Small intestine (tissue), 7 donors: Measurements from ENCODE around the gene HERPUD1. TPM values are rescaled to one million over a fixed set of nuclear protein-coding genes. Genes with fewer than 3 reads are reported as not detected.
A peak's percentile ranks its signal among the peaks of the same experiment; 100 is the strongest.
"Not testable (repeated sequence)": the region's sequence is repeated elsewhere in the genome, so short reads cannot be mapped to it uniquely, and the experiment has no call there.

Experiments used
- DNase-seq, 2 donors: peaks; one replicate each; pipeline versions ENCODE4 v3.0.0 to v3.0.0-alpha.2; 2013
- FAIRE-seq: peaks from 2 replicates; lab custom pipeline; 2012; peaks lifted over from hg19 to GRCh38; lab: Jason Lieb, UNC
- H3K27ac ChIP-seq, 3 donors: one replicate each; pipeline ENCODE4 v1.5.1; 2013; ENCODE audit warnings: low read length in 2 of 3, mild to moderate bottlenecking in 2 of 3, control low read depth in 1 of 3, inconsistent platforms in 1 of 3, low read depth in 1 of 3, moderate library complexity in 1 of 3
- H3K27me3 ChIP-seq, 3 donors: one replicate each; pipeline ENCODE4 v1.6.1; 2013; ENCODE audit warnings: low read length in 3 of 3, inconsistent platforms in 1 of 3; ENCODE audit not compliant: control insufficient read depth in 3 of 3, insufficient read depth in 3 of 3
- H3K36me3 ChIP-seq, 3 donors: one replicate each; pipeline ENCODE4 v1.6.1; 2013; ENCODE audit warnings: low read length in 3 of 3, inconsistent platforms in 1 of 3, low read depth in 1 of 3, mild to moderate bottlenecking in 1 of 3, moderate library complexity in 1 of 3; ENCODE audit not compliant: control insufficient read depth in 3 of 3, insufficient read depth in 2 of 3
- H3K4me1 ChIP-seq, 3 donors: one replicate each; pipeline ENCODE4 v1.6.1; 2013; ENCODE audit warnings: low read length in 2 of 3, inconsistent platforms in 1 of 3, low read depth in 1 of 3, mild to moderate bottlenecking in 1 of 3, moderate library complexity in 1 of 3; ENCODE audit not compliant: control insufficient read depth in 3 of 3, insufficient read depth in 2 of 3
- H3K4me3 ChIP-seq, 3 donors: one replicate each; pipeline ENCODE4 v1.5.1; 2013; ENCODE audit warnings: low read length in 3 of 3, control low read depth in 1 of 3, inconsistent platforms in 1 of 3, low read depth in 1 of 3, mild to moderate bottlenecking in 1 of 3, moderate library complexity in 1 of 3
- H3K9me3 ChIP-seq, 2 donors: one replicate each; pipeline ENCODE4 v1.6.1; 2013; ENCODE audit warnings: low read depth in 1 of 2, low read length in 1 of 2; ENCODE audit not compliant: control insufficient read depth in 2 of 2, insufficient read depth in 1 of 2
- WGBS, 3 donors: extraction: QIAGEN DNeasy Blood & Tissue Kit; methylation state at CpG; one replicate each; pipeline ENCODE4 v1.1.7; 2013; 5-methylcytosine and 5-hydroxymethylcytosine counted together
- polyA plus RNA-seq, 4 donors: library from polyadenylated mRNA; stranded (reverse) in 3 of 4; unstranded in 1 of 4; fragments of 200-250 nt in 3 of 4; fragments of 120-200 nt in 1 of 4; gene quantifications; one replicate each; pipeline versions ENCODE4 v1.2.1 to v1.2.3, GENCODE V29; 2013
- donor health status: healthy with polysubstance abuse.
- donor health status: control.
- donor health status: control.
- donor health status: Bipolar disorder and iron deficiency.
- donor health status: healthy.

The HERPUD1 gene
- polyA plus RNA-seq, 4 donors, result 25.9 to 129 (median 97.1) TPM

DNA sequence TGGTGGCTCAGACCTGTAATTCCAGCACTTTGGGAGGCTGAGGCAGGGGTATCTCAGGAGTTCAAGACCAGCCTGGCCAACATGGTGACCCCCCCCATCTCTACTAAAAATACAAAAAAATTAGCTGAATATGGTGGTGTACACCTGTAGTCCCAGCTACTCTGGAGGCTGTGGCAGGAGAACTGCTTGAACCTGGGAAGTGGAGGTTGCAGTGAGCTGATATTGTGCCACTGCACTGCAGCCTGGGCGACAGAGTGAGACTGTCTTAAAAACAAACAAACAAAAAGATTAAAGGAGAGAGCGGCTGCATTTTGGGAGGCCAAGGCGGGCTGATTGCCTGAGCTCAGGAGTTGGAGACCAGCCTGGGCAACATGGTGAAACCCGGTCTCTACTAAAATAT, 55.0 kb downstream of the HERPUD1 start:
- not testable (repeated sequence) for H3K27ac ChIP-seq, DNase-seq, FAIRE-seq, H3K36me3 ChIP-seq, H3K4me3 ChIP-seq, H3K9me3 ChIP-seq, H3K27me3 ChIP-seq
- WGBS, 3 donors, result 84 to 92% (median 91%) methylated on average over 4 of the region's 4 CpGs
- peaks cover 6 to 32% (median 8%) of the 10 kb centered on the region in 3 donors for H3K4me1 ChIP-seq

DNA sequence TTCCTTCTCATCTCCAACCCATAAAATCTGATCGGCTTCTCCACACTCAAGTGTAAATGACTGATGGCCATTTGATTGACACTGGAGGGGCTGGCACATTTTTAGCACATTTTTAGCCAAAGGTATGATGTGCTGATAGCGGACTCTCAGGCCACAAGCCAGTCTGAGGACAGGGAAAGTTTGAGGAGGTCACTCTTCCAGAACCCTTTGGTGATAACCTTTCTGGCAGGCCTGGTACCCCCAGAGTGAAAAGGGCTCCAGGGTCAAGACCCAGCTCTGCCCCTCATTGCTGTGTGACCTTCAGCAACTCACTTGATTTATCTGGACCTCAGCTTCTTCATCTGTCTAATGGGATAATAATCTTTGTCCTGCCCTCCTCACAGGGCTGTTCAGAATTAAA, 55.8 kb downstream of the HERPUD1 start:
- Histone ChIP-seq H3K9me3 (no peaks in the 10 kb centered on the region), H3K27ac (peak overlapping the region in 1 of 3 donors; percentile 3), H3K27me3 (no peaks in the 10 kb centered on the region), H3K4me1 (peaks cover 6 to 33% (median 6%) of the 10 kb centered on the region in 3 donors), H3K4me3 (no peak overlapping the region), H3K36me3 (no peaks in the 10 kb centered on the region)
- FAIRE-seq, result no peak
- WGBS, 3 donors, result 93 to 95% (median 94%) methylated on average over 2 of the region's 2 CpGs
- no peak for DNase-seq

DNA sequence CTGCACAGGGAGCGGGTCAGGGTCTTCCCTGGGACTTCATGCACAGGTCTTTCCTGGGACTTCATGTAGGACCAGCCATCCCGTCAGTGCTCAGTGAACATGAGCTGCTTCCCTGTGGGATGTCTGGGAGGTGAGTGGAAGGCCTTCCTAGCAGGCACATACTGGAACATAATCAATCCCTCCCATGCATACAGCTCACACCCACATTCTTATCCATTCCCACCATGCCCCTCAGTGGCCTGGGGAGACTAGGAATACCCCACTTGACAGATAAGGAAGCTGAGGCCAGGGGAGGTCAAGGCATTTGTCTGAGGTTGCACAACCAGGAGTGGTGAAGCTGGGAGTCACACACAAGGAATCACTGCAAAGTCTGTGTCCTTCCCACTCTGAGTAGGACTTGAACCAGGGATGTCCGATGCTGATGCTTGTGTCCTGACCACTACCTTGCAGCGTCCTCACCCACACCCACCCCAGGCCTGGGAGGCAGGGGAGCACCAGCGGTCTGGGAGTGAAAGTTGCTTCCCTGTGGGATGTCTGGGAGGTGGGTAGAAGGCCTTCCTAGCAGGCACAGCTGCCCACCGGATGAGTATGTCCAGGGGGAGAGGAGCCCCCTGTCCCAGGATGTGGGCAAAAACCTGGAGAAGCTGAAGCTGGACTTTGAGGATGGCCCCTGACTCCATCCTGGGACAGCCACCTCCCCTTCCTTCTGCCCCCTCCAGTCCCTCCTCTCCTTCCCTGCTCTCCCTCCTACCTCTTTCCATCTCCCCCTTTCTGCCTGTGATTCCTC, 56.4 kb downstream of the HERPUD1 start:
- DNase-seq, result peak in 1 of 2 donors; percentile 16
- peak overlapping the region in 1 of 3 donors; percentile 94 for H3K27ac ChIP-seq
- peak overlapping the region in 2 of 3 donors; percentile 89 to 90 for H3K4me3 ChIP-seq

DNA sequence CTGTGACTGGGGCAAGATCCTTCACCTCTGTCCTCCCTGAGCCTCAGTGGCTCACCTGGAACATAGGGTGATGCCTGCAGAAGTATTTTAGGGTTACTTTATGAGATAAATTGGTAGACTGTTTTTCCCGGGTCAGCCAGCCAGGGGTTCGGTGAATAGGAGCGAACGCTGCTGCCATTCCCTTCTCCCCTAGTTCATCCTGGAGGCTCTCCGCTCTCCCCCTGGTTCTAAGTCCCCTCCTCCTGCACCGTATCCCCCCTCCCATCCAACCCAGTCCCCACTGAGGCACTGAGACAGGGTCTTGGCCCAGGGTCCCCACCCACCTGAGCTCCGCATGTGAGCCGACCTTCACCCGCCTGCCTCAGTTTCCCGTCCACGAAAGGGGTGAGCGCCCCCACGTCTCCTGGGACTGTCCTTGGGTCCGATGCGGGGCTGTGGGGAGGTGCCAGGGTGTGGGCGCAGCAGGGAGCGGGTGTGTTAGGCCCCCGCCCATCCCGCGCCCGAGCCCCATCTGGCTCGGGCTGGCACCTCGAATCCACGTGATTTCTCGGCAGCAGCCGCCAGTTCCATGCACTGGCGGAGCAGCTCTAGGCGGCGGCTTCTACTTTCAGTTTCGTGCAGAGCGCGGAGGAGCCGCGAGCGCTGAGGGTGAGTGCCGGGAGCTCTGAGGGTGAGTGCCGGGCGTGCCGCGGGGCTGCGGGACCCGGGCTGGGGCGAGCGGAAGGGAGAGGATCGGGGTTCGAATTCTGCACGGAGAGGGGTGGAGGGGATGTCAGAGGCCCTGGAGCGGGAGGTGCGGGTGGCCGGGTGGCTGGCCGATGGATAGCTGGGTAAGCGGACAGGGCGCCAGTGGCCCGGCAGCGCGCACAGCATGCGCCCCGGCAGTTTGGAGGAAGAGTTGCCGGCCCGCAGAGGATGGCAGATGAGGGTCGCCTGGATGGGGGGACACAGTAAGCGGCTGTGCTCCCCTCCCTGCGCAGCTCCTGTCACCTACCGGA, 57.3 kb downstream of the HERPUD1 start, which contains the start of gene NLRC5:
Gene NLRC5, plus strand, starts transcription at position 610 of the 998 bp plus-strand sequence. CDS start 31,156 bp downstream, outside the sequence.
- Histone ChIP-seq H3K27me3 (peaks cover 0 to 3% (median 0%) of the 10 kb centered on the region in 3 donors), H3K4me3 (peak within 1 kb of the TSS; percentile 61 to 90 (median 89)), H3K36me3 (no peaks in the 10 kb centered on the region), H3K27ac (peak within 1 kb of the TSS; percentile 42 to 94 (median 60)), H3K4me1 (peaks cover 2 to 18% (median 3%) of the 10 kb centered on the region in 3 donors), H3K9me3 (no peaks in the 10 kb centered on the region)
- 2 to 3% (median 3%) methylated on average over 51 to 64 of the region's 64 CpGs for WGBS, 3 donors
- FAIRE-seq (no peak), DNase-seq (peak; percentile 93 to 94)

More for the DNA sequence above, 56.4 kb downstream of the HERPUD1 start:
- Histone ChIP-seq H3K9me3 (no peaks in the 10 kb centered on the region), H3K36me3 (no peaks in the 10 kb centered on the region), H3K4me1 (peaks cover 2 to 27% (median 3%) of the 10 kb centered on the region in 3 donors), H3K27me3 (no peaks in the 10 kb centered on the region)
- 69 to 91% (median 83%) methylated on average over 6 of the region's 6 CpGs for WGBS, 3 donors
- no peak for FAIRE-seq

GRCh38 chr16:56989988-56990387, 58.0 kb downstream of the HERPUD1 start:
- Histone ChIP-seq H3K27me3 (peaks cover 0 to 4% (median 0%) of the 10 kb centered on the region in 3 donors), H3K4me1 (peaks cover 2 to 18% (median 3%) of the 10 kb centered on the region in 3 donors), H3K9me3 (no peaks in the 10 kb centered on the region), H3K4me3 (peak overlapping the region; percentile 61 to 90 (median 89)), H3K36me3 (no peaks in the 10 kb centered on the region), H3K27ac (peak overlapping the region in 2 of 3 donors; percentile 60 to 94)
- no peak for DNase-seq
- FAIRE-seq, result no peak
- WGBS, 3 donors, result 2 to 23% (median 4%) methylated on average over 7 of the region's 7 CpGs

GRCh38 chr16:56990407-56991286, 58.7 kb downstream of the HERPUD1 start:
- peak overlapping the region in 2 of 3 donors; percentile 56 to 94 for H3K27ac ChIP-seq
- DNase-seq (no peak), FAIRE-seq (no peak)
- peak overlapping the region in 2 of 3 donors; percentile 20 to 90 for H3K4me3 ChIP-seq
- peaks cover 0 to 4% (median 0%) of the 10 kb centered on the region in 3 donors for H3K27me3 ChIP-seq
- no peaks in the 10 kb centered on the region for H3K36me3 ChIP-seq
- WGBS, 3 donors, result 45 to 59% (median 59%) methylated on average over 16 of the region's 16 CpGs
- H3K4me1 ChIP-seq, result peaks cover 0 to 14% (median 3%) of the 10 kb centered on the region in 3 donors
- no peaks in the 10 kb centered on the region for H3K9me3 ChIP-seq

DNA sequence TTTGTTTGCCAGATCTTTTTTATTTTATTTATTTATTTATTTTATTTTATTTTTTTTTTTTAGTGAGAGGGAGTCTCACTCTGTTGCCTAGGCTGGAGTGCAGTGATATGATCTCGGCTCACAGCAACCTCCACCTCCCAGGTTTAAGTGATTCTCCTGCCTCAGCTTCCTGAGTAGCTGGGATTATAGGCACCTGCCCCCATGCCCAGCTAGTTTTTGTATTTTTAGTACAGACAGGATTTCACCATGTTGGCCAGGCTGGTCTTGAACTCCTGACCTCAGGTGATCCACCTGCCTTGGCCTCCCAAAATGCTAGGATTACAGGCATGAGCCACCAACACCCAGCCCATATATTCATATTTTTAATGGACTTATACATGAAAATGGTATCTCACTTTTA, 60.5 kb downstream of the HERPUD1 start:
- not testable (repeated sequence) for H3K27ac ChIP-seq, DNase-seq, H3K36me3 ChIP-seq, H3K27me3 ChIP-seq, FAIRE-seq, H3K9me3 ChIP-seq, H3K4me3 ChIP-seq
- WGBS, 3 donors, result 36 to 70% (median 52%) methylated on average over 1 of the region's 1 CpG
- peaks cover 0 to 14% (median 3%) of the 10 kb centered on the region in 3 donors for H3K4me1 ChIP-seq
